Ishikawa (cell line): ENCODE results near the gene CNTNAP2.

ENCODE experiments used
- CEBPB ChIP-seq: IDR thresholded peaks from 2 replicates; pipeline ENCODE4 v1.6.1; 2012
- CREB1 ChIP-seq: IDR thresholded peaks from 2 replicates; pipeline ENCODE4 v1.6.1; 2012; ENCODE audit warnings: low read depth
- EGR1 ChIP-seq: IDR thresholded peaks from 2 replicates; pipeline ENCODE4 v1.6.1; 2012
- EP300 ChIP-seq: IDR thresholded peaks from 2 replicates; pipeline ENCODE4 v1.6.1; 2012; ENCODE audit warnings: borderline replicate concordance
- FOXM1 ChIP-seq: IDR thresholded peaks from 2 replicates; pipeline ENCODE4 v1.6.1; 2012; ENCODE audit warnings: low read depth, borderline replicate concordance
- NFIC ChIP-seq: IDR thresholded peaks from 2 replicates; pipeline ENCODE4 v1.6.1; 2012
- RAD21 ChIP-seq: IDR thresholded peaks from 2 replicates; pipeline ENCODE4 v1.6.1; 2012; ENCODE audit warnings: low read depth
- TAF1 ChIP-seq: IDR thresholded peaks from 2 replicates; pipeline ENCODE4 v1.6.1; 2012; ENCODE audit warnings: low read depth, mild to moderate bottlenecking
- TCF12 ChIP-seq: IDR thresholded peaks from 2 replicates; pipeline ENCODE4 v1.6.1; 2012; ENCODE audit warnings: low read depth
- TEAD4 ChIP-seq: IDR thresholded peaks from 2 replicates; pipeline ENCODE4 v1.6.1; 2012
- YY1 ChIP-seq: IDR thresholded peaks from 2 replicates; pipeline ENCODE4 v1.6.1; 2012; ENCODE audit warnings: low read depth
- ZBTB7A ChIP-seq: IDR thresholded peaks from 2 replicates; pipeline ENCODE4 v1.6.1; 2012; ENCODE audit warnings: low read depth
- TF ChIP-seq, protein P1 (sequence below): IDR thresholded peaks from 2 replicates; pipeline ENCODE4 v1.6.1; 2012
- TF ChIP-seq, protein P2 (sequence below): IDR thresholded peaks from 2 replicates; pipeline ENCODE4 v1.6.1; 2012
- TF ChIP-seq, protein P3 (sequence below): IDR thresholded peaks from 2 replicates; pipeline ENCODE4 v1.6.1; 2012; ENCODE audit warnings: low read depth, mild to moderate bottlenecking

The CNTNAP2 gene

DNA sequence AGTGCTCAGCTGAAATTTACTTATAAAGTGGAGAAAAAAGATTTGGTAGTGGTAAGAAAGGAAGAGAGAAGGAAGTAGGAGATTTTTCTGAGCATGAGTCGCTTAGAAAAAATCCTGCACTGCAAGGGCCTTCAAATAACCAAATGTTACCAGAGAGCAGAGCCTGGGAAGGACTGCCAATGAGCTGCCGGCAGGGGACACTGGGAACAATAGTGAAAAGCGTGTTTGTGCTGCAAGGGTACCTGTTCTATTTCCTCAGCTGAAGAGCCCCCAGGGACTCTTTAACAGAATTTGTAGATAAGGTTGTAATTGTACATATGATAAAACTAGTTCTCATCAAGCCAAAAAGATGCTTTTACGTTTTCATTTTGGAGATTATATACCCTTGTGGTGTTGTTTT is 1777.7 kb downstream of the CNTNAP2 start:
- TF ChIP-seq, protein P1, sequence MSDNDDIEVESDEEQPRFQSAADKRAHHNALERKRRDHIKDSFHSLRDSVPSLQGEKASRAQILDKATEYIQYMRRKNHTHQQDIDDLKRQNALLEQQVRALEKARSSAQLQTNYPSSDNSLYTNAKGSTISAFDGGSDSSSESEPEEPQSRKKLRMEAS, result no peak
- no peak for TF ChIP-seq ZBTB7A
- no peak for TF ChIP-seq CEBPB
- TF ChIP-seq, protein P2, sequence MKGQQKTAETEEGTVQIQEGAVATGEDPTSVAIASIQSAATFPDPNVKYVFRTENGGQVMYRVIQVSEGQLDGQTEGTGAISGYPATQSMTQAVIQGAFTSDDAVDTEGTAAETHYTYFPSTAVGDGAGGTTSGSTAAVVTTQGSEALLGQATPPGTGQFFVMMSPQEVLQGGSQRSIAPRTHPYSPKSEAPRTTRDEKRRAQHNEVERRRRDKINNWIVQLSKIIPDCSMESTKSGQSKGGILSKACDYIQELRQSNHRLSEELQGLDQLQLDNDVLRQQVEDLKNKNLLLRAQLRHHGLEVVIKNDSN, result no peak
- TF ChIP-seq NFIC, result no peak
- no peak for TF ChIP-seq CREB1
- TF ChIP-seq, protein P3, sequence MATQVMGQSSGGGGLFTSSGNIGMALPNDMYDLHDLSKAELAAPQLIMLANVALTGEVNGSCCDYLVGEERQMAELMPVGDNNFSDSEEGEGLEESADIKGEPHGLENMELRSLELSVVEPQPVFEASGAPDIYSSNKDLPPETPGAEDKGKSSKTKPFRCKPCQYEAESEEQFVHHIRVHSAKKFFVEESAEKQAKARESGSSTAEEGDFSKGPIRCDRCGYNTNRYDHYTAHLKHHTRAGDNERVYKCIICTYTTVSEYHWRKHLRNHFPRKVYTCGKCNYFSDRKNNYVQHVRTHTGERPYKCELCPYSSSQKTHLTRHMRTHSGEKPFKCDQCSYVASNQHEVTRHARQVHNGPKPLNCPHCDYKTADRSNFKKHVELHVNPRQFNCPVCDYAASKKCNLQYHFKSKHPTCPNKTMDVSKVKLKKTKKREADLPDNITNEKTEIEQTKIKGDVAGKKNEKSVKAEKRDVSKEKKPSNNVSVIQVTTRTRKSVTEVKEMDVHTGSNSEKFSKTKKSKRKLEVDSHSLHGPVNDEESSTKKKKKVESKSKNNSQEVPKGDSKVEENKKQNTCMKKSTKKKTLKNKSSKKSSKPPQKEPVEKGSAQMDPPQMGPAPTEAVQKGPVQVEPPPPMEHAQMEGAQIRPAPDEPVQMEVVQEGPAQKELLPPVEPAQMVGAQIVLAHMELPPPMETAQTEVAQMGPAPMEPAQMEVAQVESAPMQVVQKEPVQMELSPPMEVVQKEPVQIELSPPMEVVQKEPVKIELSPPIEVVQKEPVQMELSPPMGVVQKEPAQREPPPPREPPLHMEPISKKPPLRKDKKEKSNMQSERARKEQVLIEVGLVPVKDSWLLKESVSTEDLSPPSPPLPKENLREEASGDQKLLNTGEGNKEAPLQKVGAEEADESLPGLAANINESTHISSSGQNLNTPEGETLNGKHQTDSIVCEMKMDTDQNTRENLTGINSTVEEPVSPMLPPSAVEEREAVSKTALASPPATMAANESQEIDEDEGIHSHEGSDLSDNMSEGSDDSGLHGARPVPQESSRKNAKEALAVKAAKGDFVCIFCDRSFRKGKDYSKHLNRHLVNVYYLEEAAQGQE, result no peak
- no peak for TF ChIP-seq TEAD4
- TF ChIP-seq YY1, result no peak
- TF ChIP-seq RAD21, result no peak
- TF ChIP-seq EP300, result no peak
- TF ChIP-seq TCF12, result no peak
- TF ChIP-seq TAF1, result no peak
- TF ChIP-seq EGR1, result no peak
- no peak for TF ChIP-seq FOXM1

DNA sequence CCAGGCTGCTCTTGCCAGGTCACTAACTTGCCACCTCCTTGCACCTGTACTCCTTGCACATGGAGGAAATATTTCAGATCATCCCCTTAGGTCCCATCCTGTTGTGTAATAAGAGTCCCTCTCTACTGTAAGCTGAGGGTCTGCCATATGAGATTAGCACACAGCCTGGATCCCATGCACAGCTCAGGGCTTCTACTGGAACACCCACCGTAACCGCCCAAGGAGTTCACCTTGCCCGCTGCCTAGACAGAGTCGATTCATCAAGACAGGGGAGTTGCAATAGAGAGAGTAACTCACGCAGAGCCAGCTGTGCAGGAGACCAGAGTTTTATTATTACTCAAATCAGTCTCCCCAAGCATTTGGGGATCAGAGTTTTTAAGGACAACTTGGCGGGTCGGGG is 1779.5 kb downstream of the CNTNAP2 start:
- TF ChIP-seq ZBTB7A, result no peak
- TF ChIP-seq RAD21, result no peak
- TF ChIP-seq FOXM1, result no peak
- TF ChIP-seq, protein P3, result no peak

DNA sequence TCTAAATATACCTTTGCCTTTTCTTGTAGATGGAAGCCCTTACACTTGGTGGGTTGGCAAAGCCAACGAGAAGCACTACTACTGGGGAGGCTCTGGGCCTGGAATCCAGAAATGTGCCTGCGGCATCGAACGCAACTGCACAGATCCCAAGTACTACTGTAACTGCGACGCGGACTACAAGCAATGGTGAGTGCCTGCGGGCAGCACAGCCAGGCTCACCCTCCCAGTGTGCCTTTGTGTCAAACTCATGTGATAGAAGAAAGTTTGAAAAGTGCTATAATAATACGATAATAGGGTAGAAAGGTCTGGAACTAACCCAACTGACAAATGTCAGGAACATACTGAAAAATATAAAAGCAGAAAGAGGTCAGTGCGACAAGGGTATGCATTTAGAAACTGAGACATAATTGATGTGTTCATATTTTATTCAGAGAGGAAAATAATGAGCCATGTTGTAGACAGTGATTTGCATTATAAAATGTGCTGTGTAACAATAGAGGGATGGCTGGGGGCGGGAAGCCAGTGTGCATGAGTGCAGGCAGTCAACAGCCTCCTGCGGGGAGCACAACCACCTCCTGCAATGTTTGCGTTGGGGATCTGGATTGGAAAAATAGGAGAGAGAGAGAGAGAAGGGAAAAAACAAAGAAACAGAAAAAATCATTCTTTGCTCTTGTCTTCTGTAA is 1787.1 kb downstream of the CNTNAP2 start:
- no peak for TF ChIP-seq YY1
- TF ChIP-seq, protein P2, result no peak
- TF ChIP-seq, protein P3, result no peak
- TF ChIP-seq EGR1, result no peak
- no peak for TF ChIP-seq ZBTB7A
- TF ChIP-seq CREB1, result no peak

DNA sequence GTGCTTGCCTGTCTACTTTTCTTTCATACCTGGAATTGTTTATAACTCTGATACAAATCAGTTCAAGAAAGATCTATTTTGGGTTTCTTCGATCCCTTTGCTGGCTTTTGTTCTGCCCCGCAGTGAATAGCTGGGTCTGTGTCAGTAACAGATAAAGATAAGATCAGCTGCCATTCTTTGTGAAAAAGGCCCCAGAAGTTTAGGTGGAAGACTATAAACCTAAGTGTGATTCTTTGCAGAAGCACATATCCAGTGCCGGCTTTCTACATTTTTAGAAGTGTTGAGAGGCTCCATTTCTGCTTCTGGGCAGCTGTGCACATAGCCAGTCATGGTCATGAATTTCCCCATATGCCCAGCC is 1787.6 kb downstream of the CNTNAP2 start:
- TF ChIP-seq RAD21 (no peak), CREB1 (no peak), YY1 (no peak), TEAD4 (no peak), ZBTB7A (no peak), EGR1 (no peak), TCF12 (no peak), EP300 (no peak), NFIC (no peak), FOXM1 (no peak), CEBPB (no peak), TAF1 (no peak)
- TF ChIP-seq, protein P3, result no peak
- TF ChIP-seq, protein P2, result no peak
